ENCODE measurements around the gene TRPM2.
A peak's percentile ranks its signal among the peaks of the same experiment; 100 is the strongest.

TRPM2 gene

DNA sequence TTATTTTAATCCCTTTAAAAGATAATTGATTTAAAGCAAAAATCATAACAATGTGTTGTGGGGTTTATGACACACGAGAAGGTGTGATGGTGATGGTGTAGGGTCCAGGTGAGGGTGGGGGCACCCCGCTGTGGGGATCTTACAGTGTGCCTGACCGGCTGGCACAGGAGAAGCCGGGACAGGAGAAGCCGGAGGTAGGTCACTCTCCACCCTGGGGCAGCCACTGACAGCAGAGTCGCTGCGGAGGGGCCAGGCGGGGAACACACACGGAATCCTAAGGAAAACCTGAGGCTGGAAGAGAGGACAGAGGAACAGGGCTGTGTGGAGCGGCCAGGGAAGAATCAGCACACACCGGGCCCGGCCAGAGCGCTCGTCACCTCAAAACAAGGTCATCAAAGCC, 97.6 kb downstream of the TRPM2 start:
- no peak for DNase-seq

GRCh38 chr21:44453120-44453519, 99.7 kb downstream of the TRPM2 start:
- DNase-seq = no peak

- DNase-seq = no peak
These were observed 100.6 kb downstream of the TRPM2 start for GRCh38 chr21:44454058-44454457.

- DNase-seq = peak; percentile 86
These were observed 101.5 kb downstream of the TRPM2 start, which contains the start of gene LRRC3 for GRCh38 chr21:44454747-44455523. Gene LRRC3, plus strand, starts transcription at chr21:44455510. Its CDS starts 1,135 bp downstream, at chr21:44456645.

GRCh38 chr21:44455524-44456213, 102.2 kb downstream of the TRPM2 start:
- DNase-seq = peak; percentile 48

GRCh38 chr21:44456214-44456914, 102.9 kb downstream of the TRPM2 start:
- no peak for DNase-seq

DNA sequence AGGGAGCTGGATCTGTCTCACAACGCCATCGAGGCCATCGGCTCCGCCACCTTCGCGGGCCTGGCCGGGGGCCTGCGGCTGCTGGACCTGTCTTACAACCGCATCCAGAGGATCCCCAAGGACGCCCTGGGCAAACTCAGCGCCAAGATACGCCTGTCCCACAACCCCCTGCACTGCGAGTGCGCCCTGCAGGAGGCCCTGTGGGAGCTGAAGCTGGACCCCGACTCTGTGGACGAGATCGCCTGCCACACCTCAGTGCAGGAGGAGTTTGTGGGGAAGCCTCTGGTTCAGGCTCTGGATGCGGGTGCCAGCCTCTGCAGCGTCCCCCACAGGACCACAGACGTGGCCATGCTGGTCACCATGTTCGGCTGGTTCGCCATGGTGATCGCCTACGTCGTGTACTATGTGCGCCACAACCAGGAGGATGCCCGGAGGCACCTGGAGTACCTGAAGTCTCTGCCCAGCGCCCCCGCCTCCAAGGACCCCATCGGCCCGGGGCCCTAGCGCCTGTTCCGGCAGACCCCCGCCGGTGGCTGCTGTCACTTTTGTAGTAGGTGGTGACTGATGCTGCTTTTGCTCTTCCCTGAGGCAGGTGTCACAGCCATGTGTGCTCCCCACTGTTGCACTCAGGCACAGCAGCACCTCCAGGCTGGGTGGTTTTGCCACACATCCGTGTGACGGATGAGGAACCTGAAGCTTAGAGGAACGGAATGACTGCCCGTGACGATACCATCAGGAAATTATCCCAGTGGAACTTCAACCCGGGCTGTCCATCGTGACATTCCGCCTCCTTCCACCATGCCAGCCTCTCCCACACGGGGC, 103.7 kb downstream of the TRPM2 start:
- DNase-seq = no peak

GRCh38 chr21:44458971-44459711, 105.7 kb downstream of the TRPM2 start:
- no peak for DNase-seq

- DNase-seq = no peak
These were observed 106.5 kb downstream of the TRPM2 start for GRCh38 chr21:44459712-44460440.

- no peak for DNase-seq
These were observed 107.0 kb downstream of the TRPM2 start for GRCh38 chr21:44460441-44460755.

DNA sequence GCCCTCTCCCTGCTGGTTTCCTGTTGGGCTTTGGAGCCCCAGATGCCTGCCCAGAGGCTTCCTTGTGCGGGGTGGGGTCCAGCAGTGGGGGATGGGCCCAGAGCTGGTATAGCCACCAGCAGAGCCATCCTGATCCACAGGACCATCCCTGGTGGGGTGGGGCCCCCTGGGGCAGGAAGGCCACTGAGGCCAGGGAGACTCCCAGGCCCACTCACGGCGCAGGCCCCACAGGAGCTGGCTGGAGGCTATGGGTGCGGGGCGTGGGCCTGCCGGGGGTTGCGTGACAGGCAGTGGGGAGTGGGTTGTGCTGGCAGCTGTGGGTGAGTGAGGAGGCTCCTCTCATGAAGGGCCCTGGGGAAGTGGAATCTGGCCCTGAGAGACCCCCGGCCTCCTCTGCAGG, 107.6 kb downstream of the TRPM2 start:
- no peak for DNase-seq

DNA sequence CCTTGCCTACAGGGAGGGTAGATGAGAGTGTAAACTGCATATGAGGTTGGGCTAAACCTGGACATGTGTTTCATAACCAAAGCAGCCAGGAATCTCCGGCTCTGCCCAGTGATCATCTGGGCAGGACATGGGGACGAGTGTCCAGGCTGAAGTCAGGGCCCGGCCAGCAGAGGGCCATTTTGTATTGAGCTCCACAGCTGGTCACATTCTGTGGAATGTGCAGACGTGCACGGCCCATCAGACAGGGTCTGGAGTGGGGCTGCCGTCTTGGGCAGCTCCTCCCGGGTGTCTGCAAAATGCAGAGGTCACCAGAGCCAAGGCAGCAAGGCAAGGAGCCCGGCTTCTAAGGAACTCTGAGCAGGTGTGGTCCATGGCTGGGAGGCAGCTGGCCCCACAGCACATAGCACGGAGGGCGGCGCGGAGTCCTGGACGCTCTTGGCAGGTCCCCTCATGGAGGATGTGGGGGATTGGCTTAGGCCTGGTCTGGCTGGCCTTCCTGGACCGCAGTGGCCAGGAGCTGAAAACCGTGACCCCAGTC, 108.1 kb downstream of the TRPM2 start:
- DNase-seq = peak; percentile 66

DNA sequence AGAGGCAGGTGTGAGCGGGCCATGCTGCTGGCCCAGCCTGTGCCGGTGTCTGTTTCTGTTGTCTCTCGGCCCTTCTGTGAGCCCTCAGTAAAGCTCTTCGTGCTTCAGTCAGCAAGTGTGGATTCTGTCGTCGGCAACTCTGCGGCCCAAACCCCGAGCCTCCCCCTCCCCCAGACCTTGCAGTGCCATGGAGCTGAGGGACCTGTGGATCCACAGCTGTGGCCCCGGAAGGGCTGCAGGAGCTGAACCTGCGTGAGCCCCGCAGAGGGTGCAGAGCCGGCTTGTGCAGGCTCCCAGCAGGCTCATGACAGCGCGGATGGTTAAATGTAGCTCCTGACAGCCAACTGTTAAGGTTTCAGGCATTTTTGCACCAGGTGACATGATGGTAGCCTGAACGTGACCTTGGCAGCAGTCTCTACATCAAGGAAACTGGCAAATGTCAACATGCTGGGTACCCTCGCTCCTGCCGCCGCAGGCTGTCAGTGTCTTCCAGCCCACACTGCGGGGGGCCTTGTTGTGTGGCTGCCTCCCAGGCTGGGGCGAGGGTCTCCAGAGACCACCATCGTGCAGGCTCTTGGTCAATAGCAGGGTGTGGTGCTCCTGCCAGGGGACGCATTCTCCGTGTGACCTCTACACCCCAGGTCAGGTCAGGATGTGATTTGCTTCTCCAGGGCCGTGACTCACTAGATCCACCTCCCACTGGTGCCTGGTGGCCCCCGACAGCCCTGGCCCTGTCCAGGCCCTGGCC, 108.8 kb downstream of the TRPM2 start:
- no peak for DNase-seq

- DNase-seq = no peak
These were observed 109.4 kb downstream of the TRPM2 start for GRCh38 chr21:44462834-44463200.

GRCh38 chr21:44463724-44464123, 110.3 kb downstream of the TRPM2 start:
- peak; percentile 51 for DNase-seq

- no peak for DNase-seq
These were observed 110.9 kb downstream of the TRPM2 start for GRCh38 chr21:44464351-44464750.

DNA sequence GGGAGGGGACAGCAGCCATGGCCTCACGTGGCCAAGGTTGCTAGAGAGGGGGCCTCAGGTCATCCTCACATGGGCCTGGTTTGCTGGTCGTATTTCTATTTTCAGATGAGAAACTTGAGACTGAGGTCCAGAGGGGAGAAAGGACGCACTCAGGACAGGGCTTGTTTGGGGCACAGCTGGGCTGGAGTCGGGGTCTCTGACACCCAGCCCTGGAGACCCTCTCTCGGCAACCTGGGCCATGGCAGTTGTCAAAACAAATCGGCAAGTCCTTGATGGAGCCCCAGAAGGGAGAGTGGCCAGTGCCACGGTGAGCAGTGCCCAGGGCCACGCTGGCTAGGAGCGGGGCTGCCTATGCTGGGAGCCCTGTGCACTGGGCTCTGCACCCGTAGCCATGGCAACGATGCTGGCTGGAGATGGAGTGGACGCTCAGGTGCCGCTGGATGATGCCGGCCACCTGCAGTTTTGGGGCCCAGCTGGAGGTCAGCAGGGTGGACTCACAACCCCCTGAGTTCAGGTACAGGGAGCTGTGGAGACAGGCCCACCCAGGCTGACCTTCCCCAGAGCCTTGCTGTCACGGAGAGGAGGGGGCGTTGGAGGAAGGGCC, 113.0 kb downstream of the TRPM2 start:
- no peak for DNase-seq

DNA sequence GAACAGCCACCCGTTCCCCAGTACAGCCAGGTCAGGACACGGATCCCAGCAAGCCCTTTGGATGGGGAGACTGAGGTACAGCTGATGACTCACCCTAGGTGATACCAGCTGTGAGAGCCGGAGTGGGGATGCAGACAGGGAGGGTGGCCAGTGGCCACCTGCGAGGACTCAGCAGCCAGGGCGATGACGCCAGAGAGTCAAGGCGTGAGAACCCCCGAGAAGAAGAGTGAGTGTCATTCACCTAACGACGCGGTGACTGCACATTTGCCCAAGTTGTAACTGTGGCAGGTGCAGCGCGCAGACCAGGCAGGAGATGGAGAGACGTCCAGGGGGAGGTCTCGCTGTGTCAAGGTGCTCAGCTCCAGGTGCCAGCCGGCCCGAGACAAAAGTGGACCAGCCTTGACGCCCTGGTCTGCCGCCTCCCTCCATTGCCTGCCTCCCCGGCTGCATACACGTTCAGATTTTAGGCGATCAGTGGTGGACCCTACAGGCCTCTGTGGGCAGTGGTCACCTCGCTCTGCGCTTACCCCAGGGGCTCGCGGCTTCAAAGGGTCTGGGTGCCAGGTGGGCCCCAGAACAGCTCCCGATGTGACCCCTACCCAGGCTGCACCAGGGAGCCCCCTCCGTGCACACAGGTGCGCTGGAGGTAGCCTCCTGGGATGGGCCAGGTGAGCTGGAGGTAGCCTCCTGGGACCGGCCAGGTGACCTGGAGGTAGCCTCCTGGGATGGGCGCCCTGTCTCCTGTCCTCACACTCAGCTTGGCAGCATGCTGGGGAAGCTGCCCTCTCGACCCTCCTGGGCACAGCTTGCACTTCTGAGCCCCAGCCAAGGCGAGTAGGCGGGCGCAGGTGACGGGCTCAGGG, 113.8 kb downstream of the TRPM2 start:
- no peak for DNase-seq

GRCh38 chr21:44467859-44468195, 114.4 kb downstream of the TRPM2 start:
- DNase-seq = no peak
